VCaP (cell line): ENCODE measurements around the gene CENPO.

Experiments used
- H3K27ac ChIP-seq: fragments of 450-650 bp; 2 replicates; pipeline ENCODE4 v1.5.1; 2017
- TF ChIP-seq, protein P1 (sequence below): fragments of 450-650 bp; conservative IDR thresholded peaks from 2 replicates; pipeline ENCODE4 v1.5.1; 2017; ENCODE audit warnings: mild to moderate bottlenecking, moderate library complexity

Gene CENPO

GRCh38 chr2:24818721-24819167 is 25.5 kb downstream of the CENPO start:
- TF ChIP-seq, protein P1, sequence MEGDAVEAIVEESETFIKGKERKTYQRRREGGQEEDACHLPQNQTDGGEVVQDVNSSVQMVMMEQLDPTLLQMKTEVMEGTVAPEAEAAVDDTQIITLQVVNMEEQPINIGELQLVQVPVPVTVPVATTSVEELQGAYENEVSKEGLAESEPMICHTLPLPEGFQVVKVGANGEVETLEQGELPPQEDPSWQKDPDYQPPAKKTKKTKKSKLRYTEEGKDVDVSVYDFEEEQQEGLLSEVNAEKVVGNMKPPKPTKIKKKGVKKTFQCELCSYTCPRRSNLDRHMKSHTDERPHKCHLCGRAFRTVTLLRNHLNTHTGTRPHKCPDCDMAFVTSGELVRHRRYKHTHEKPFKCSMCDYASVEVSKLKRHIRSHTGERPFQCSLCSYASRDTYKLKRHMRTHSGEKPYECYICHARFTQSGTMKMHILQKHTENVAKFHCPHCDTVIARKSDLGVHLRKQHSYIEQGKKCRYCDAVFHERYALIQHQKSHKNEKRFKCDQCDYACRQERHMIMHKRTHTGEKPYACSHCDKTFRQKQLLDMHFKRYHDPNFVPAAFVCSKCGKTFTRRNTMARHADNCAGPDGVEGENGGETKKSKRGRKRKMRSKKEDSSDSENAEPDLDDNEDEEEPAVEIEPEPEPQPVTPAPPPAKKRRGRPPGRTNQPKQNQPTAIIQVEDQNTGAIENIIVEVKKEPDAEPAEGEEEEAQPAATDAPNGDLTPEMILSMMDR, result no peak
- no peak overlapping the region for H3K27ac ChIP-seq

DNA sequence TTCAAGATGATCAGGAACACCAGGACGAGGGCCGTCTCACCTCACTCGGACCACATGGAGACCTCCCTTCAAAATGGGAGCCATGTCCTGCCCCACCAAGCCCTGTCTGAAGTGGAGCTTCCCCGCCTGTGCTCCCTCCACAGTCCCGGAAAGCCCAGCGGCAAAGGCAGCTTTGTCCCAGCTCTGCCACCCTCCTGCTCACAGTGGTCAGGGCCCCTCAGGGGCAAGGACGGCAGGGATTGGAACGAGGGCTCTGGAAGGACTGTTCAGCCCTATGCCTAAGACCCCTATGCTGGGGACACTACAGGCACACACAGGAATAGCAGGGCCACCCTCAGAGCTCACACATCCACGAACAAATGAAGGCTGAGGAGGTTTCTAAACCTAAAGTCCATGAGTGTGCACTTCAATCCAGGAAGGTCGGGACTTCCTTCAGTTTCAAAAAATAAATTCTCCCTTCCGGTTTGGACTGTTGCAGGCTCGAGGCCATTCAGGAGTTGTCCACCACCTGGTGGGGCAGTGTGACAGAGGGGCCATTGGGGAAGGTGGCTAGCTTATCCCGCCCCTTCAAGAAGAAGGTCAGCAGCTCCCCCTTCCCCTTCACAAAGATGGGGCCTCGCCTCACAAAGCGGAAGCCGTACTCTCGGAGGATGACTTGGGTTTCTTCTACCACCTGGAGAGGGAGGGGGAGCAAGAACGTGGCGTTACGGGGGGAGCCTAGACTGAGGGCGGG is 26.4 kb downstream of the CENPO start:
- H3K27ac ChIP-seq, result no peak overlapping the region
- TF ChIP-seq, protein P1, result no peak

DNA sequence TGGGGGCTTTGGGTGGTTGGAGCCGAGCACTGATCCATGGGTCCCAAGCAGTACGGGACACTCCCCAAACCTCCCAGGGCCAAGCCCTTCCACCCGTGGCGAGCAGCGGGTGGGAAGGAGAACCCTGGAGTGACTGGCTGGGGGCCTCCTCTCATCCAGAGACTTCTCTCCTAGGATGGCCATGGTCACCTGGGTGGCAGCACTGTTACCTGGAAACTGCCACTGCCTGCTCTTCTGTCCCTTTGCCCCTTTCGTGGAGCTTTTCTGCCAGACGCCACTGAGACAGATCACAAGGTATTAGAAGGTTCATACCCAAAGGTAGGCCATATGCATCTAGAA is 26.9 kb downstream of the CENPO start:
- TF ChIP-seq, protein P1, result no peak
- H3K27ac ChIP-seq, result no peak overlapping the region

- no peak overlapping the region for H3K27ac ChIP-seq
- TF ChIP-seq, protein P1, result no peak
These were observed 27.6 kb downstream of the CENPO start for GRCh38 chr2:24820598-24821432.

GRCh38 chr2:24821433-24821891 is 28.2 kb downstream of the CENPO start:
- H3K27ac ChIP-seq, result no peak overlapping the region
- TF ChIP-seq, protein P1, result no peak

DNA sequence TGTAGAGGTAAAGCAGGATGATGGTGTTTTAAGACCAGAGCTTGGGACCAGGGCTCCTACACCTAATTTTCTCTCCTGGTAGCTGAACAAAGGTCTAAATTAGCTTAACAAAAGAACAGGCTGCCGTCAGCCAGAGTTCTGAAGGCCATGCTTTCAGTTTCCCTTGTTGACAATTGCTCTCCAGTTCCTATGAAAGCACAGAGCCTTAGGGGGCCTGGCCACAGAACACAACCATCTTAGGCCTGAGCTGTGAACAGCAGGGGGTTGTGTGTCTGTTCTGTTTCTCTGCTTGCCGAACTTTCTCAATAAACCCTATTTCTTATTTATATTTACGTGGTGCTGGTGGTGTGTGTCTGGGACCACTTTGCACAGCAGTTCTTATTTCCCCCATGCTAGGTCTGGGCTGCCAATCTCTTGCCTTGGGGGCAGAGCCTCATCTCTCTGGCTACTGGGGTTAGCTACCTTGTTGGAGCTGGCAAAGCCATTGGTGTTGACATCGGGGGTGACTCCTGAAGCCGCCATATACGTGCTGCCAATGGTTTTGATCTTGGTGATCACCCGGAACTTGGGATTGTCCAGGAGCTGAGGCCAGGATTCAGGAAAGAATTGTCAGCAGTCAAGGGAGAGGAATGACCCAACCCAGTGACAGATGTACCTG is 29.0 kb downstream of the CENPO start:
- no peak overlapping the region for H3K27ac ChIP-seq

More for the DNA sequence above, 29.0 kb downstream of the CENPO start:
- TF ChIP-seq, protein P1, result no peak
